HL-60 (cell line): ENCODE measurements around the gene VARS1.

ENCODE experiments used
- POLR2AphosphoS5 ChIP-seq: IDR thresholded peaks from 2 replicates; pipeline ENCODE4 v1.6.1; 2012; ENCODE audit warnings: low read depth
- TF ChIP-seq, protein P1 (sequence below): IDR thresholded peaks from one replicate; pipeline ENCODE4 v1.5.1; 2011; ENCODE audit warnings: low read length, control low read depth, inconsistent platforms; ENCODE audit not compliant: insufficient read depth

DNA sequence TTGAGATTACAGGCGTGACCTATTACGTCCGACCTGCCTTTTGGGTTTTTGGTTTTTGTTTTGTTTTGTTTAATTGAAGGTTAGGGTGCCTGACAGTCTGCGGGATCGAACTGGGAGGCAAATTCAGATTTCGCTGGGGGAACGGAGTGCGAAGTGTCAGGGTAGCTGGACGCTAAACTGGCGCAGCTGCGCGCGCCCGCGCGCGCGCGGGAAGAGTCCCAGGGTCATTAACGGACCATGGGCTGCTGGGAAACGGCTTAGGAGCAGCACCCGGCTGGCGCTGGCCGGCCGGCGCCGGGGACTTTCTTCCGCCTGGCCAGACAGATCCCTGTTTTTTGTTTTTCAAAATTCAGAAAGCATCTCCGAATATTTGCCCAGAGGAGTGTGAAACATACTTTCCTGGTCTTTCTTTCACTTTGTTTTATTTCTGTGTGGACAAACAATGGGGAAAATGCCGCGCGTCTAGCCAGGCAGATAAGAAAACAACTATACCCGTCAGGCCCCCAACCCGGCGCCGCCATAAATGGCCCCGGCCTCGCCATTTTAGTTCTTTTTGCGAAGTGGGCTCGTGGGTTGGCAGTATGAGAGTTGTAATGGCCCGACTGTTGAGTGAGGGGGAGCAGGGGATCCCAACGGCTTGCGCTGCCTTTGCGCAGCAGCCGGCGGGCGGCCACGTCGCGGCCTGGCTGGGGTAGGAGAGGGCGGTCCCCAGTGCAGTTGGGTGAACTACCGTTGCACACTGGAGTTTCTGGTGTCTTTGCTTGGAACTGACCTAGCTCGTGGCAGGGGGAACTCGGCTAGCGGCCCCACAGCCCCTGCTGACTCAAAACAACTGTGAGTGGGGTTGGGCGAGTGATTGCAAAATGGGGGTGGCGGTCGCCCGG is 39.1 kb upstream of the VARS1 start:
- TF ChIP-seq, protein P1, sequence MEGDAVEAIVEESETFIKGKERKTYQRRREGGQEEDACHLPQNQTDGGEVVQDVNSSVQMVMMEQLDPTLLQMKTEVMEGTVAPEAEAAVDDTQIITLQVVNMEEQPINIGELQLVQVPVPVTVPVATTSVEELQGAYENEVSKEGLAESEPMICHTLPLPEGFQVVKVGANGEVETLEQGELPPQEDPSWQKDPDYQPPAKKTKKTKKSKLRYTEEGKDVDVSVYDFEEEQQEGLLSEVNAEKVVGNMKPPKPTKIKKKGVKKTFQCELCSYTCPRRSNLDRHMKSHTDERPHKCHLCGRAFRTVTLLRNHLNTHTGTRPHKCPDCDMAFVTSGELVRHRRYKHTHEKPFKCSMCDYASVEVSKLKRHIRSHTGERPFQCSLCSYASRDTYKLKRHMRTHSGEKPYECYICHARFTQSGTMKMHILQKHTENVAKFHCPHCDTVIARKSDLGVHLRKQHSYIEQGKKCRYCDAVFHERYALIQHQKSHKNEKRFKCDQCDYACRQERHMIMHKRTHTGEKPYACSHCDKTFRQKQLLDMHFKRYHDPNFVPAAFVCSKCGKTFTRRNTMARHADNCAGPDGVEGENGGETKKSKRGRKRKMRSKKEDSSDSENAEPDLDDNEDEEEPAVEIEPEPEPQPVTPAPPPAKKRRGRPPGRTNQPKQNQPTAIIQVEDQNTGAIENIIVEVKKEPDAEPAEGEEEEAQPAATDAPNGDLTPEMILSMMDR: no peak
- peak; percentile 98 for TF ChIP-seq POLR2AphosphoS5
